ENCODE measurements around the gene COL17A1. TPM values are rescaled to one million over a fixed set of nuclear protein-coding genes. Genes with fewer than 3 reads are reported as not detected.

The COL17A1 gene
- total RNA-seq, 4 donors from 2014 or later = 0.63 TPM; not detected in 3

DNA sequence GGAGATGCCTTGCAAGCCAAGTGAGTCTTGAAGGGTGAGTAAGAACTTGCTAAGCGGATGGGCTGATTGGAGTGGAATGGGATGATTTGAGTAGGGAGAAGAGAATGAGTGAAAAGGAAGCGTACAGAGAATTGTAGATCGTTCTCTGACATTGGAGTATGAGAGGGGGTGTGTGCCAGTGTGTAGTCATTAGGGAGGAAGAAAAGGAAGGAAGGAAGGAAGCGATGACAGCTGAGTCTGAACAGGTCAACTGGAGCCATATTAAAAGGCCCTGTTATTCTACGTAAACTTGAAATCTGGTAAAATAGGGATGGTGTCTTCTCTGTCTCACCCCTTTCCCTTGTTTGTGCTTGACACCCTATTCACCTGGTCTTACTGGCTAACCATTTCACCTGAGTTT, 63.7 kb downstream of the COL17A1 start:
- TF ChIP-seq, protein P1, sequence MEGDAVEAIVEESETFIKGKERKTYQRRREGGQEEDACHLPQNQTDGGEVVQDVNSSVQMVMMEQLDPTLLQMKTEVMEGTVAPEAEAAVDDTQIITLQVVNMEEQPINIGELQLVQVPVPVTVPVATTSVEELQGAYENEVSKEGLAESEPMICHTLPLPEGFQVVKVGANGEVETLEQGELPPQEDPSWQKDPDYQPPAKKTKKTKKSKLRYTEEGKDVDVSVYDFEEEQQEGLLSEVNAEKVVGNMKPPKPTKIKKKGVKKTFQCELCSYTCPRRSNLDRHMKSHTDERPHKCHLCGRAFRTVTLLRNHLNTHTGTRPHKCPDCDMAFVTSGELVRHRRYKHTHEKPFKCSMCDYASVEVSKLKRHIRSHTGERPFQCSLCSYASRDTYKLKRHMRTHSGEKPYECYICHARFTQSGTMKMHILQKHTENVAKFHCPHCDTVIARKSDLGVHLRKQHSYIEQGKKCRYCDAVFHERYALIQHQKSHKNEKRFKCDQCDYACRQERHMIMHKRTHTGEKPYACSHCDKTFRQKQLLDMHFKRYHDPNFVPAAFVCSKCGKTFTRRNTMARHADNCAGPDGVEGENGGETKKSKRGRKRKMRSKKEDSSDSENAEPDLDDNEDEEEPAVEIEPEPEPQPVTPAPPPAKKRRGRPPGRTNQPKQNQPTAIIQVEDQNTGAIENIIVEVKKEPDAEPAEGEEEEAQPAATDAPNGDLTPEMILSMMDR (IDR thresholded peaks at IDR 0.05 in 4 of 5, conservative IDR thresholded peaks at IDR 0.05 in 1 of 5) = no peak
- TF ChIP-seq POLR2A (IDR thresholded peaks at IDR 0.05) = no peak
- no peaks in the 10 kb centered on the region for H3K4me1 ChIP-seq
- DNase-seq (no peak), ATAC-seq (no peak)
- H3K36me3 ChIP-seq = peaks cover 0 to 86% of the 10 kb centered on the region in 2 donors
- H3K27me3 ChIP-seq = no peaks in the 10 kb centered on the region
- no peak overlapping the region for H3K27ac ChIP-seq
- H3K4me3 ChIP-seq = no peak overlapping the region
- intact Hi-C loops (cut with DNase I; ENCODE audit: low total_unique reads) (loop anchor here (10.0 kb wide), 1 partner anchor 127 kb away; no protein-coding TSS in a partner anchor), in situ Hi-C loops (cut with MboI; ENCODE audit: low sequenced_read_pairs in 4 of 4) (no loop called here)
- H3K9me3 ChIP-seq = no peaks in the 10 kb centered on the region

DNA sequence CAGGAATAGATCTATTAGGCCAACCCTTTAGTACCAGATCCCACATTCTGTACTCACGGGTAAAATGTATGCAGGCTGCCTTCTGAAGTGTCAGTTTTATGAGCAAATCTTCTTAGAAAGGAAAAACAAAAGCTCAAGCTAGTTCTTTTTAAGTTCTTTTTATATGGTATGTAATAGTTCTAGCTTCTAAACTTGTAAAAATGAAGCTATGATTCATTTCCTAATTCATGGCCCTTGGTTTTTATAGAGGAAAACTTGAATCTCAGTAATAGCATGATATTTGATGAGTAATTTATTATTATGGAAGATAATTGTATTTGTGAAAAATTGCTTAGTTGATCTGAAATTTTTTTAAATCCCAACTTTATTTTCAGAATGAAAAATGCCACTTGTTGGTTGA, 64.4 kb downstream of the COL17A1 start:
- peaks cover 0 to 86% of the 10 kb centered on the region in 2 donors for H3K36me3 ChIP-seq
- in situ Hi-C loops (cut with MboI; ENCODE audit: low sequenced_read_pairs in 4 of 4) = no loop called here
- TF ChIP-seq POLR2A (IDR thresholded peaks at IDR 0.05) = no peak
- TF ChIP-seq, protein P1 (IDR thresholded peaks at IDR 0.05 in 4 of 5, conservative IDR thresholded peaks at IDR 0.05 in 1 of 5) = no peak

DNA sequence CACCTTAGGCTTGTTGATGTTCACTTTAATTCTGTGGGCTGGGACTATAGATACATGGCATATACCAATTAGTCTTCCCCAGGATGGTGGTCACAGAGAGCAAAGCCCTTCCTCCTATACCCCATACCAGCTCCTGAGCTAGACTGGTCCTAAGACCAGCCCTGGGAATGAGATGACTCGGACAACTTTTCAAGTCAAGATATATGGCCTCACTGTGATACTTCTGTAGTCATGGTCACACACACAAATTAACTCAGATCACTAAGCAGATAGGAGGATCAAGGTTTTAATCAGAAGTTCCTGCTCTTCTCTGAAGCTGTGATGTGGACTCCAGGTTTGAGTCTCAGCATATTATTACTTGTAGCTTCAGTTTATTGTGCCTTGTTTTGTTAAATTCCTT, 65.7 kb downstream of the COL17A1 start:
- no peak for ATAC-seq
- Histone ChIP-seq H3K9me3 (no peaks in the 10 kb centered on the region), H3K27ac (no peak overlapping the region), H3K4me1 (no peaks in the 10 kb centered on the region), H3K36me3 (peaks cover 0 to 73% of the 10 kb centered on the region in 2 donors), H3K4me3 (no peak overlapping the region), H3K27me3 (no peaks in the 10 kb centered on the region)
- intact Hi-C loops (cut with DNase I; ENCODE audit: low total_unique reads) (loop anchor here (10.0 kb wide), 1 partner anchor 125 kb away; no protein-coding TSS in a partner anchor), in situ Hi-C loops (cut with MboI; ENCODE audit: low sequenced_read_pairs in 4 of 4) (no loop called here)
- TF ChIP-seq POLR2A (IDR thresholded peaks at IDR 0.05) = no peak
- TF ChIP-seq, protein P1 (IDR thresholded peaks at IDR 0.05 in 4 of 5, conservative IDR thresholded peaks at IDR 0.05 in 1 of 5) = no peak
- DNase-seq = no peak

More for the DNA sequence above, 64.4 kb downstream of the COL17A1 start:
- H3K9me3 ChIP-seq = no peaks in the 10 kb centered on the region
- H3K27ac ChIP-seq = no peak overlapping the region
- no peaks in the 10 kb centered on the region for H3K27me3 ChIP-seq
- intact Hi-C loops (cut with DNase I; ENCODE audit: low total_unique reads) = loop anchor here (10.0 kb wide), 1 partner anchor 126 kb away; no protein-coding TSS in a partner anchor
- DNase-seq (no peak), ATAC-seq (no peak)
- no peaks in the 10 kb centered on the region for H3K4me1 ChIP-seq
- no peak overlapping the region for H3K4me3 ChIP-seq

GRCh38 chr10:104018471-104018870, 67.2 kb downstream of the COL17A1 start:
- Histone ChIP-seq H3K9me3 (no peaks in the 10 kb centered on the region), H3K36me3 (peaks cover 0 to 66% of the 10 kb centered on the region in 2 donors), H3K27me3 (no peaks in the 10 kb centered on the region), H3K27ac (no peak overlapping the region), H3K4me3 (no peak overlapping the region), H3K4me1 (no peaks in the 10 kb centered on the region)
- in situ Hi-C loops (cut with MboI; ENCODE audit: low sequenced_read_pairs in 4 of 4) (no loop called here), intact Hi-C loops (cut with DNase I; ENCODE audit: low total_unique reads) (no loop called here)
- TF ChIP-seq, protein P1 (IDR thresholded peaks at IDR 0.05 in 4 of 5, conservative IDR thresholded peaks at IDR 0.05 in 1 of 5) = no peak
- no peak for TF ChIP-seq POLR2A (IDR thresholded peaks at IDR 0.05)
- ATAC-seq (no peak), DNase-seq (no peak)

- Histone ChIP-seq H3K27ac (no peak overlapping the region), H3K9me3 (no peaks in the 10 kb centered on the region), H3K36me3 (peaks cover 0 to 50% of the 10 kb centered on the region in 2 donors), H3K4me1 (no peaks in the 10 kb centered on the region), H3K27me3 (no peaks in the 10 kb centered on the region), H3K4me3 (no peak overlapping the region)
- in situ Hi-C loops (cut with MboI; ENCODE audit: low sequenced_read_pairs in 4 of 4) (no loop called here), intact Hi-C loops (cut with DNase I; ENCODE audit: low total_unique reads) (no loop called here)
- DNase-seq = no peak
- TF ChIP-seq POLR2A (IDR thresholded peaks at IDR 0.05) = no peak
- TF ChIP-seq, protein P1 (IDR thresholded peaks at IDR 0.05 in 4 of 5, conservative IDR thresholded peaks at IDR 0.05 in 1 of 5) = no peak
- no peak for ATAC-seq
These were observed 69.0 kb downstream of the COL17A1 start for GRCh38 chr10:104016661-104017060.
